ENCODE measurements around the gene CD163.
"Not testable (repeated sequence)": the region's sequence is repeated elsewhere in the genome, so short reads cannot be mapped to it uniquely, and the experiment has no call there.

The CD163 gene

GRCh38 chr12:7503686-7504415 is at the start of gene CD163:
Gene CD163, minus strand, starts transcription at chr12:7503777. Its CDS starts 87 bp downstream, at chr12:7503690.
- DNase-seq (ENCODE audit: low read depth), result no peak

DNA sequence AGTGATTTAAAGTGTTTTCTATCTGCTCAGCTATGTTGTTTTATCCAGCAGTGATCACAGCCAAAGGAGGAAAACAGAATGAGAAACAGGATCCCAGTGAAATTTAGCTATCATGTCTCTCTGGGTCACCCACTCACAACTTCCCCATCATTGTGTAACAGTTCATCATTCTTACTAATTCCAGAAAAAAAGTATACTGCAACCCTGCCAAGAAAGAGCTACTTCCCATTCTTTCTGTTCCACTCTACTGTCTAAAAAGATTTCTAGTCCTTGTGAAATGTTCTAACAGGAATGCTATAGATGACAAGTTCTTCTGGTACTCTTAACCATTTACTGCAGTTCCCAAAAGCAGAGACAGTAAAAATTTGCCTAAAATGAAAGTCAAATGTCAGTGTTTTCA is 39.2 kb upstream of the CD163 start:
- DNase-seq (ENCODE audit: low read depth), result no peak

DNA sequence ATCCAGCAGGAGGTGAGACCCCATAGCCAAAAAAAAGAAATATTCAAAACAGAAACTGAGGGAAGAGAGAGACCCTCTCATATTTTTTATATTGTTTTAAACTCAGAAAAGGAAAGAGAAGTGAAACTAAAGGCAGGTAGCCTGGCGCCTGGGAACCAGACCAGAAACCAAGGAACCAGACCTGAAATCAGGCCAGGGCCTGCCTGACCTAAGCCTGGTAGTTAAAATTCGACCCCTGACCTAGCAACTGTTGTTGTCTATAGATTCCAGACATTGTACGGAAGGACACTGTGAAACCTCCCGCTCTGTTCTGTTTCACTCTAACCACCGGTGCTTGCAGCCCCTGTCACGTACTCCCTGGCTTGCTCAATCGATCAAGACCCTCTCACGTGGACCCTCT is 38.5 kb upstream of the CD163 start:
- DNase-seq (ENCODE audit: low read depth), result no peak

- DNase-seq (ENCODE audit: low read depth), result no peak
Observed at GRCh38 chr12:7514416-7514815, 10.8 kb upstream of the CD163 start.

DNA sequence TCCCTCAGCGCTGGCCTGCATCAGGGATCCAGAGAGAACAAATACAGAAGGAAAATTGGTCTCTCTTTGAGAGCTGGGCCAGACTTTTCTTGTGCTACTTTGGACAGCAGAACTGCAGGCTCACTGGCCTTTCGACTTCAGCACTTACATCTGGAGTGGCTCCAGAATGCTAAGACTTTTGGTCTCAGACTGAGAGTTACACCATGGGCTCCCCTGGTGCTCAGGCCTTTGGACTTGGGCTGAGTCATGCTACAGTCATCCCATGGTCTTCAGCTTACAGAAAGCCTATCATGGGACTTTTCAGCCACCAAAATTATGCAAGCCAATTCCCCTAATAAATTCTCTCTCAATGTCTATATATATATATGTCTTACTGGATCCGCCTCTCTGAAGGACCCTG is 9.0 kb upstream of the CD163 start:
- DNase-seq (ENCODE audit: low read depth), result no peak

DNA sequence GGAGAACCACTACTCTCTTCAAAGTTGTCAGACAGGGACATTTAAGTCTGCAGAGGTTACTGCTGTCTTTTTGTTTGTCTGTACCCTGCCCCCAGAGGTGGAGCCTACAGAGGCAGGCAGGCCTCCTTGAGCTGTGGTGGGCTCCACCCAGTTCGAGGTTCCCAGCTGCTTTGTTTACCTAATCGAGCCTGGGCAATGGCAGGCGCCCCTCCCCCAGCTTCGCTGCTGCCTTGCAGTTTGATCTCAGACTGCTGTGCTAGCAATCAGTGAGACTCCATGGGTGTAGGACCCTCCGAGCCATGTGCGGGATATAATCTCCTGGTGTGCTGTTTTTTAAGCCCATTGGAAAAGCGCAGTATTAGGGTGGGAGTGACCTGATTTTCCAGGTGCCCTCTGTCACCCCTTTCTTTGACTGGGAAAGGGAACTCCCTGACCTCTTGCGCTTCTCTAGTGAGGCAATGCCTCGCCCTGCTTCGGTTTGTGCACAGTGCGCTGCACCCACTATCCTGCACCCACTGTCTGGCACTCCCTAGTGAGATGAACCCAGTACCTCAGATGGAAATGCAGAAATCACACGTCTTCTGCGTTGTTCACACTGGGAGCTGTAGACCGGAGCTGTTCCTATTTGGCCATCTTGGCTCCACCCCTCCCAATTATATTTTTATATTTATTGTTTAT is 6.4 kb upstream of the CD163 start:
- DNase-seq (ENCODE audit: low read depth), result not testable (repeated sequence)

DNA sequence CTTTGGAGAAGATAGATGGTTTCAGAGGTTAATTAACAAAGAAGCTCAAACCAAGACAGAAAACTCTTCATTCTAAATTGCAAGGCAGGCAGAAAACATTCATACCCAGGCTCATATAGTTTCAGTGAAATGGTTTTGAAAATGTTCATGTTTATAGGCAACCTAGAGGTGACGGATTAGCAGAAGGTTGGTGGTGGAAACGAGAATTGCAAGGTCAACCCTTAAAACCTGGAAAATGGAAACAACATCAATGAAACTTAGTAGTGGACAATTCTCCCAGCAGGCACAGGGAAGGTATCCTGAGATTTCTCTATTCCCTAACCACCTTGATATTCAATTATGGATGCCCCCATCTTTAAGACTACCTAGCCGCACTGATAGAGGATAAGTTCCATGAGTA is 965 bp downstream of the CD163 start:
- no peak for DNase-seq (ENCODE audit: low read depth)

DNA sequence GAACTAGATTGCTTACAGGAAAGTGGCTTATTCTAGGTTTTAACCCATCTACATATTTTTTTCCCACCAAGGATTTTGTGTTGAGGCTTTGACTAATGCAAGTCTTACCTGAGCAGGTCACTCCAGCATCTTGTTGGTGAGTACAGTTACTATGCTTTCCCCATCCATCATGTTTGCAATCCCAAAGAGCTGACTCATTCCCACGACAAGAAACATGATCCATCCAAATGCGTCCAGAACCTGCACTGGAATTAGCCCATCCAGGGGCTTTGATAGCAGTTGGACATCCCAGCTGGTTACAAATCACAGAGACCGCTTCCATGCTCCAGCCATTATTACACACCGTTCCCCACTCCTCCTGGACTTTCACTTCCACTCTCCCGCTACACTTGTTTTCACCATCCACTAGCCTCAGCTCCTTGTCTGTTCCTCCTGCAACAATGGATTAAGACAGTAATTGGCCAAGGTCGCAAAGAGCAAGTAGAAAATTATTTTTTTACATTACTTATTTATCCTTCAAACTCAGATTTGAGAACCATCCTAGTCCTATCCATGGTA is 2.5 kb downstream of the CD163 start:
- DNase-seq (ENCODE audit: low read depth), result no peak

DNA sequence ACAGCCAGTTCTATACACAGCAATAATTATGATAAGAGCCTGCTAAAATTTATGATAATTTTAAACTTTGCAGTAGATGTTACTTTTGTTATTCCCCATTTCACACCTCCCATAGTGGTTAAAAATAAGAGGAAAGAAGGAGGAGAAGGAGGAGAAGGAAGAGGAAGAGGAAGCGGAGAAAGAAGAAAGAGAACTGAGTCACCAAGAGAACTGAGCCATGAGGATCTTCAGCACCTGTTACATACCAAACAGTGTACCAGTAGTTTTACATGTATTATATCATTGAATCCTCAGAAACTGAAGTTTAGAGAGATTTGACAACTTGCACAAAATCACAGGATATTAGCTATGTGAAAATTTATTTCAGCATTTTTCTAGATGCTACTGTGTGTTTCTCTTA is 3.9 kb downstream of the CD163 start:
- DNase-seq (ENCODE audit: low read depth), result no peak

DNA sequence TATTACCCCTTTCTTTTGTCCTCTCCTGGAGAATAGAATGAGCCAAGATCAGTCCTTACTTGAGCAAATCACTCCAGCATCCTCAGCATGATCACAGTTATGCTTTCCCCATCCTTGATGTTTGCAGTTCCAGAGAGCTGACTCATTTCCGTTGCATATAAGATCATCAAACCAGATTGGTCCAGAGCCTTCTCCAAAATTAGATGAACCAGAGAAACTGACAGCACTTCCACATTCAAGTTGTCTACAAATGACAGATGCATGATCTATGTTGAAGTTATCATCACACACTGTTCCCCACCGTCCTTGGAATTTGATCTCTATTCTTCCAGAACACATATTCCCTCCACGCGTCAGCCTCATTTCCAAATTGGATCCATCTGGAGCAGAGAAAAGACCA is 4.8 kb downstream of the CD163 start:
- no peak for DNase-seq (ENCODE audit: low read depth)

DNA sequence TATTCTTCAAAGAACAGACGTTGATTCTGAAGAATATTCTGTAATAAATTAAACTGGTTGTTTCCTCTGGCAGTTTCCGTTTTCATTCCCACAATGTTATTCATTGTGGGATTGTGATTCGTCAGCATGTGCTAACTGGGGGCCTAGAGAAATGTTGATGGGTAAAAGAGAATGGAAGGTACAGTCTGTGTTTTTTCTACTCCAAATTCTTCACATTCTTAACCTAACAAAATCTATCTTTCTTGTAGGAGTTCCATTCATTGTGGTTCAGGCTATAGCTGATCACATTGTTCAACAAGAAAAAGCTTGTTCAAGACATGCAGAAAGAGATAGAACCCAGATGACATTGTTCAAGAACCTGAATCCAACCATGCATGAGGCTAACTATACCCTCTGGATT is 5.9 kb downstream of the CD163 start:
- no peak for DNase-seq (ENCODE audit: low read depth)

- DNase-seq (ENCODE audit: low read depth), result no peak
Observed at GRCh38 chr12:7496451-7496850, 7.1 kb downstream of the CD163 start.

- DNase-seq (ENCODE audit: low read depth), result no peak
Observed at GRCh38 chr12:7495136-7495535, 8.4 kb downstream of the CD163 start.

DNA sequence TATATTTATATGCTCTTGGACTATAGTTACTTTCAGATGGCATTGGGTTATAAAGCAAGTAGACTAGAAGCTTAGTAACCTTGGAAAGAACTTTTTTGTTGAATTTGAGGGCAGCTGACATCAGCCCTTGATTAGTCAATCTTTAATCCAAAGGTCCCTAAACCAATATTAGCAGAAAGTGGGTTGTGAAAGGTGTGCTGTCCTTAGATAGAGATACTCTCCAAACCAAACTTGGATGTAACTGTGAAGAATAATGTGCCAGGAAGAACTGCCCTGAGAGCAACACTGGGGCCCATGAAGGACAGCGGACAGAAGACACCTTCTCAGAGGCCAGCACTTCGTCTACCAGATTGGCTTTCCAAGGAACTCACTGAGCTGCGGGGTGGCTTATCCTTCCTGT is 10.6 kb downstream of the CD163 start:
- no peak for DNase-seq (ENCODE audit: low read depth)

GRCh38 chr12:7486512-7486911 is 17.1 kb downstream of the CD163 start:
- DNase-seq (ENCODE audit: low read depth), result no peak

DNA sequence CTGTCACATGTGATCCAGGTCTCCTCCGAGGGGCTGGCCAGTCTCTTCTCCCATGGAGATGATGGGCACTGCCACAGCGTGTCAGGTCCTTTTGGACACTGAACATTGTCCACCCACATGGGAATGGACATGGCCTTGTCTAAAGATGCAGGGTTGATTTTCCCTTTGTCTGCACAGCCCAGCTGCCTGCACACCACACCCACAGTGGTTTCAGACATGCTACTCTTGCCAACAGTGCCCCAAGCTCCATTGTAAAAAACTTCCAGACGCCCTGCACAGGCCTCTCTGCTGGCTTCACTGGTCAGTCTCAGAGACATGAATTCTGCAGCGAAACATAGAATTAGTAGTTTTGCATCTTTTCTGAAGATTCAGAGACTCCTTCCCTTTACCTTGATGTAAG is 18.5 kb downstream of the CD163 start:
- no peak for DNase-seq (ENCODE audit: low read depth)

DNA sequence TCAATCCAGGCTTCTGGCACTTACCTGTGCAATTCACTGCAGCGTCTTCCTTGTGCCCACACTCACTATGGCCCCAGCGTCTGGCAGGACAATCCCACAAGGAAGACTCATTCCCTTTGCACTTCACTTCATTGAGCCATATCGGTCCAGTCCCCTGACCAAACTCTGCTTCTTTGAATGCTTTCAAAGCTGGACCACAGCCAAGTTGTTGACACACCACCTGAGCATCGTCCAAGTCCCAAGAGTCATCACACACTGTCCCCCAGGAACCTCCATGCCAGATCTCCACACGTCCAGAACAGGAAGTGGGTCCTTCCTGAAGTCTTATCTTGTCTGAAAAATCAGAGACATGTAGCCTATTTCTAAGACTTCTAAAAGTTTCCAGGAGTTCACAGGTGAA is 20.2 kb downstream of the CD163 start:
- no peak for DNase-seq (ENCODE audit: low read depth)

DNA sequence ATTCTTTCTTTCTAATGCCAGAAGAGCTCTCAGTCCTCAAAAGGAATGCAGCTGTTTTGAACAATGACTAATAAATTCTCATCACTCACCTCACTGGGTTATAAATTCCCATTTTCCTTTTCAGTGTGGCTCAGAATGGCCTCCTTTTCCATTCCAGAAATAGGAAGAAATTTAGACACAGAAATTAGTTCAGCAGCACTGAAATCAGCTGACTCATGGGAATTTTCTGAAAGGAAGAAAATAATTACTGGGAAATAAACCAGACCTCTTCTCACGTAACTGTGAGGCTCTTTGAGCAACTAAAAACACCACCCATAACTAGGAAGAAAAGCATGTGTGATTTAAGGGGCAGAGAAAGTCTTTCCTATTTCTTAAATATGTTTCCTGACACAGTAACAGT is 23.8 kb downstream of the CD163 start:
- DNase-seq (ENCODE audit: low read depth), result no peak

DNA sequence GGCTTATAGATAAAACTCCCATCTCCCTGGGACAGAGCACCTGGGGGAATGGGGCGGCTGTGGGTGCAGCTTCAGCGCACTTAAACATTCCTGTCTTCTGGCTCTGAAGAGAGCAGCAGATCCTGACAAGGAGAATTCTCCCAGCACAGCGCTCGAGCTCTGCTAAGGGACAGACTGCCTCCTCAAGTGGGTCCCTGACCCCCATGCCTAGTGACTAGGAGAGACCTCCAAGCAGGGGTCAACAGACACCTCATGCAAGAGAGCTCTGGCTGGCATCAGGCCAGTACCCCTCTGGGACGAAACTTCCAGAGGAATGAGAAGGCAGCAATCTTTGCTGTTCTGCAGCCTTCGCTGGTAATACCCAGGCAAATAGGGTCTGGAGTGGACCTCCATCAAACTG is 31.5 kb downstream of the CD163 start:
- DNase-seq (ENCODE audit: low read depth), result no peak

DNA sequence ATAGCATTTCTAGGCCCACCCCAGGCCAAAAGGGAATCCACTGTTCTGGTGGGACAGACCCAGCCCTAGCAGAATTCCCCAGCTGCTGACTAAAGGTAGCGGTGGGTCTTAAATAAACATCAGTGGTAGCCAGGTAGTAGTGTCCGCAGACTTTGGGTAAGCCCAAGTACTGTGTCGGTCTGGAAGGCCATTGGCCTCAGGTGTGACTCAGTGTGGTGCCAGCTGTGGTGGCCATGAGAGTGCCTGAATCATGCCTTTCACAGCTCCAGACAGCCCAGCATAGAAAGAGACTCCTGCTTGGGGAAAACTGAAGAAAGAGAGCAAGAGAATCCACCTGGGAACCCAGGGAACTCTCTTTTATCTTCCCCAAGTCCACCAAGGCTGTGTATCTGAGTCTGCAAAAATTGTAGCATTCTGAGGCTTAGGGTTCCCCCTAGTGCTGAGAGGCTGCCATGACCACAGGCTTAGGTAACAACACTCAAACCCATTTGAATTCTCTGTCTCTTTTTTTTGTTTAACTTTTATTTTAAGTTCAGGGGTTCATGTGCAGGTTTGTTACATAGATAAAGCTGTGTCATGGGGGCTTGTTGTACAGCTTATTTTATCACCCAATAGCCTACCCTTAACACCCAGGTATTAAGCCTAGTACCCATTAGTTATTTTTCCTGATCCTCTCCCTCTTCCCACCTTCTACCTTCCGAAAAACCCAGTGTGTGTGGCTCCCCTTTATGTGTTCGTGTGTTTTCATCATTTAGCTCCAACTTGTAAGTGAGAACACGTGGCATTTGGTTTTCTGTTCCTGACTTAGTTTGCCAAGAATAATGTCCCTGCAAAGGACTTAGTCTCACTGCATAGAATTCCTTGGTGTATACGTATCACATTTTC is 43.0 kb downstream of the CD163 start:
- no peak for DNase-seq (ENCODE audit: low read depth)

DNA sequence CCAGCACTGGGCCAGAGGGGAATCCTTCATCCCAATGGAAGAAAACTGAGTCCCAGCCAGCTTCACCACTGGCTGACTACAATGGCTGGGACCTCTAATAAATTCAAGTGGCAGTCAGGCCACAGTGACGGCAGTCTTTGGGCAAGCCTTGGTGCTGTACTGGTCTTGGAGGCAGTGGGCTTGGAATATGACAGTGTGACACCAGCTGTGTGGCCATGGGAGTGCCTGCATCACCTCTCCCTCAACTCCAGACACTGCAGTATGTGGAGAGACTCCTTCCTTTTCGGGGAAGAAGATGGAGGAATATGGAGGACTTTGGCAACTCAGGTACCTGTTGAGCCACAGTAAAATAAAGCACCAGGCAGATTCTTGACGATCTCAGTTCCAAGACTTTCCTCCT is 43.6 kb downstream of the CD163 start:
- no peak for DNase-seq (ENCODE audit: low read depth)

GRCh38 chr12:7451756-7452155 is 51.8 kb downstream of the CD163 start:
- no peak for DNase-seq (ENCODE audit: low read depth)

DNA sequence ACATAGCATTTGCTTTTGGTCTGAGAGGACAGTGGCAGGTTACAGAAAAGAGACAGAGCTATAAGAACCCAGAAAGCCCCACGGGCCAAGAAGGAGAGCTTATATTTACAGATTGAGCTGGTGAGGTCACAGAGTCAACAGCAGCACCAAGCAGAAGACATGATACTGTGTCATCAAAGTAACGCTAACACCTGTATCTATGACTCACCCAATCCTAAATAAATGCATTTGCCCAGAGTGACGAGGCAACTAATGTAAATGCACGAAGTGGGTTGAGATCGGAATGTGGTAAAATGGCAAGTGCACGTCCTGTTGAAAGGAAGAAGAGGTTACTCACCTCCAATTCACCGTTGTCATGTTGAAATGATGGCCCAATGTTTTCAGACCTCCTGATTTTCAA is 52.9 kb downstream of the CD163 start:
- no peak for DNase-seq (ENCODE audit: low read depth)

All from T-helper 22 cell (primary cell).